GM23338 (cell line): Measurements from ENCODE around the gene CFLAR. TPM values are rescaled to one million over a fixed set of nuclear protein-coding genes. Genes with fewer than 3 reads are reported as not detected.

Source experiments
- ATAC-seq: fragments of 200-7000 bp; cut with Tn5 transposase; 3 replicates; pipeline ENCODE4 v1.9.1; 2020
- DNase-seq: peaks from one replicate; pipeline ENCODE4 v3.0.0-alpha.2; 2015; ENCODE audit warnings: low spot score
- H2AFZ ChIP-seq: fragments of 200-600 bp; sonication (generic); 2 replicates; pipeline ENCODE4 v1.8.0; 2016; ENCODE audit warnings: antibody characterized with exemption, mild to moderate bottlenecking, moderate library complexity
- H3F3A ChIP-seq: fragments of 200-600 bp; sonication (generic); replicated peaks from 2 replicates; pipeline ENCODE4 v1.8.0; 2017; ENCODE audit warnings: antibody characterized with exemption, mixed run types, low read depth
- H3K27ac ChIP-seq: fragments of 200-600 bp; sonication (generic); 2 replicates; pipeline ENCODE4 v1.6.1; 2016; ENCODE audit warnings: low read depth
- H3K27me3 ChIP-seq: fragments of 200-600 bp; sonication (generic); 2 replicates; pipeline ENCODE4 v1.8.0; 2016; ENCODE audit warnings: mild to moderate bottlenecking, mixed run types, moderate library complexity; ENCODE audit not compliant: insufficient read depth
- H3K36me3 ChIP-seq: fragments of 200-600 bp; sonication (generic); 2 replicates; pipeline ENCODE4 v1.8.0; 2016; ENCODE audit warnings: mild to moderate bottlenecking; ENCODE audit not compliant: insufficient read depth
- H3K4me1 ChIP-seq: fragments of 200-600 bp; sonication (generic); 2 replicates; pipeline ENCODE4 v1.8.0; 2016; ENCODE audit warnings: mild to moderate bottlenecking, moderate library complexity; ENCODE audit not compliant: insufficient read depth
- H3K4me2 ChIP-seq: fragments of 200-600 bp; sonication (generic); 2 replicates; pipeline ENCODE4 v1.7.1; 2017; ENCODE audit warnings: mixed run types
- H3K4me3 ChIP-seq: fragments of 200-600 bp; sonication (generic); 2 replicates; pipeline ENCODE4 v1.6.1; 2016; ENCODE audit warnings: mixed run types
- H3K79me2 ChIP-seq: fragments of 200-600 bp; sonication (generic); replicated peaks from 2 replicates; pipeline ENCODE4 v1.8.0; 2017; ENCODE audit warnings: mild to moderate bottlenecking; ENCODE audit not compliant: insufficient read depth
- H3K9me2 ChIP-seq: fragments of 200-600 bp; sonication (generic); 2 replicates; pipeline ENCODE4 v1.8.0; 2017; ENCODE audit not compliant: insufficient read depth
- H4K20me1 ChIP-seq: fragments of 200-600 bp; sonication (generic); replicated peaks from 2 replicates; pipeline ENCODE4 v1.8.0; 2017; ENCODE audit warnings: mild to moderate bottlenecking; ENCODE audit not compliant: insufficient read depth
- H3K27ac Mint-ChIP-seq: 2 replicates; pipeline ENCODE4 v1.8.0; 2020; ENCODE audit warnings: inconsistent platforms, mild to moderate bottlenecking, moderate library complexity, mixed read lengths
- H3K27me3 Mint-ChIP-seq: 3 replicates; pipeline ENCODE4 v1.8.0; 2022; ENCODE audit warnings: low read depth, mild to moderate bottlenecking, moderate library complexity, mixed read lengths, inconsistent platforms; ENCODE audit not compliant: insufficient read depth, poor library complexity
- H3K36me3 Mint-ChIP-seq: 3 replicates; pipeline ENCODE4 v1.8.0; 2021; ENCODE audit warnings: low read depth, mild to moderate bottlenecking, inconsistent platforms, moderate library complexity, mixed read lengths
- H3K4me1 Mint-ChIP-seq: 3 replicates; pipeline ENCODE4 v1.8.0; 2020; ENCODE audit warnings: mild to moderate bottlenecking, inconsistent platforms, mixed read lengths
- H3K4me3 Mint-ChIP-seq: 3 replicates; pipeline ENCODE4 v1.8.0; 2021; ENCODE audit warnings: moderate library complexity, mild to moderate bottlenecking, inconsistent platforms, mixed read lengths
- H3K9me3 Mint-ChIP-seq: 3 replicates; pipeline ENCODE4 v1.8.0; 2020; ENCODE audit warnings: moderate library complexity, mild to moderate bottlenecking, inconsistent platforms, mixed read lengths
- CTCF ChIP-seq, 2 experiments: fragments of 200-600 bp in 1 of 2; sonication (generic) in 1 of 2; conservative IDR thresholded peaks; 2 replicates each; pipeline versions ENCODE4 v1.5.1 to v1.6.1; 2016 to 2017; ENCODE audit warnings: antibody characterized with exemption in 2 of 2, low read depth in 2 of 2, mild to moderate bottlenecking in 2 of 2, moderate library complexity in 1 of 2
- ETS1 ChIP-seq: IDR thresholded peaks from 2 replicates; pipeline ENCODE4 v1.6.1; 2016; ENCODE audit warnings: antibody characterized with exemption
- EZH2phosphoT487 ChIP-seq: fragments of 200-600 bp; sonication (generic); IDR thresholded peaks from one replicate; pipeline ENCODE4 v1.8.1; 2018; ENCODE audit warnings: antibody characterized with exemption; ENCODE audit not compliant: unreplicated experiment
- JUNB ChIP-seq: IDR thresholded peaks from one replicate; pipeline ENCODE4 v1.6.1; 2016; ENCODE audit warnings: antibody characterized with exemption; ENCODE audit not compliant: unreplicated experiment
- NANOG ChIP-seq: IDR thresholded peaks from 2 replicates; pipeline ENCODE4 v1.6.1; 2016; ENCODE audit warnings: antibody characterized with exemption, borderline replicate concordance
- POLR2AphosphoS5 ChIP-seq: IDR thresholded peaks from 2 replicates; pipeline ENCODE4 v1.6.1; 2016; ENCODE audit warnings: antibody characterized with exemption, low read depth
- REST ChIP-seq: IDR thresholded peaks from one replicate; pipeline ENCODE4 v1.6.1; 2018; ENCODE audit warnings: antibody characterized with exemption; ENCODE audit not compliant: unreplicated experiment
- STAT1 ChIP-seq: IDR thresholded peaks from one replicate; pipeline ENCODE4 v1.6.1; 2016; ENCODE audit warnings: antibody characterized with exemption; ENCODE audit not compliant: unreplicated experiment
- ZNF114 ChIP-seq: fragments of 250-450 bp; sonication (Bioruptor Pico); IDR thresholded peaks from 2 replicates; pipeline ENCODE4 v1.5.0; 2020; ENCODE audit warnings: mild to moderate bottlenecking, moderate library complexity
- ZNF462 ChIP-seq: fragments of 250-450 bp; sonication (Bioruptor Pico); IDR thresholded peaks from 2 replicates; pipeline ENCODE4 v1.5.0; 2020; ENCODE audit warnings: mild to moderate bottlenecking, moderate library complexity
- polyA plus RNA-seq: library from polyadenylated mRNA; unstranded; fragments of >200 nt; fragmentation: Nextera tagmentation; extraction: Ambion mirVana; gene quantifications from 2 replicates; pipeline ENCODE4 v1.2.1, GENCODE V29; 2016
- total RNA-seq: library from RNA; depleted of rRNA; stranded (reverse); fragments of >200 nt; shearing (Covaris generic); gene quantifications from 2 replicates; pipeline ENCODE4 v1.2.3, GENCODE V29; 2014

CFLAR gene
- total and polyA plus RNA-seq, 2 experiments from 2014 or later = 10.1 to 15.1 TPM

GRCh38 chr2:201084863-201085262 lies 31.1 kb upstream of the CFLAR start:
- H3K79me2 ChIP-seq = no peaks in the 10 kb centered on the region
- ATAC-seq = no peak
- no peaks in the 10 kb centered on the region for H3K9me2 ChIP-seq
- no peaks in the 10 kb centered on the region for H3K4me1 ChIP-seq
- H3K27ac ChIP-seq = no peak overlapping the region
- no peak for DNase-seq
- Mint-ChIP-seq H3K4me1 (no peaks in the 10 kb centered on the region), H3K27ac (no peak overlapping the region), H3K36me3 (peaks cover 26% of the 10 kb centered on the region; the same call in 2 of the 3 replicates), H3K4me3 (no peak overlapping the region), H3K27me3 (no peaks in the 10 kb centered on the region), H3K9me3 (no peaks in the 10 kb centered on the region)
- no peak overlapping the region for H3K4me3 ChIP-seq
- TF ChIP-seq POLR2AphosphoS5 = no peak
- no peak for TF ChIP-seq STAT1
- TF ChIP-seq ZNF114 (CRISPR knock-in tag) = no peak
- TF ChIP-seq ZNF462 (CRISPR knock-in tag) = no peak
- no peak for TF ChIP-seq NANOG
- TF ChIP-seq EZH2phosphoT487 = no peak
- TF ChIP-seq ETS1 = no peak
- no peak for TF ChIP-seq CTCF (conservative IDR thresholded peaks at IDR 0.05; ENCODE audit: low read depth in 2 of 2)
- no peak for TF ChIP-seq JUNB
- TF ChIP-seq REST = no peak
- H3F3A ChIP-seq = no peaks in the 10 kb centered on the region
- H3K4me2 ChIP-seq = no peak overlapping the region
- H2AFZ ChIP-seq = no peak overlapping the region
- H4K20me1 ChIP-seq = peaks cover 3% of the 10 kb centered on the region; the same call in 1 of the 2 replicates
- no peaks in the 10 kb centered on the region for H3K27me3 ChIP-seq
- 0 out of 2 replicates have a peak, but pooled peaks cover 7% of the 10 kb centered on the region for H3K36me3 ChIP-seq
